Measurements from ENCODE around the gene DSCAM.

- TF ChIP-seq POLR2AphosphoS5 (IDR thresholded peaks at IDR 0.05) (no peak), CTCF (IDR thresholded peaks at IDR 0.05) (no peak), EP300 (IDR thresholded peaks at IDR 0.05) (no peak)
These were observed 700.6 kb downstream of the DSCAM start for GRCh38 chr21:40146216-40146837.

Measured in gastroesophageal sphincter (tissue), 3 donors.